ENCODE measurements around the gene IDS.
A peak's percentile ranks its signal among the peaks of the same experiment; 100 is the strongest.
"Not testable (repeated sequence)": the region's sequence is repeated elsewhere in the genome, so short reads cannot be mapped to it uniquely, and the experiment has no call there.

Gene IDS

DNA sequence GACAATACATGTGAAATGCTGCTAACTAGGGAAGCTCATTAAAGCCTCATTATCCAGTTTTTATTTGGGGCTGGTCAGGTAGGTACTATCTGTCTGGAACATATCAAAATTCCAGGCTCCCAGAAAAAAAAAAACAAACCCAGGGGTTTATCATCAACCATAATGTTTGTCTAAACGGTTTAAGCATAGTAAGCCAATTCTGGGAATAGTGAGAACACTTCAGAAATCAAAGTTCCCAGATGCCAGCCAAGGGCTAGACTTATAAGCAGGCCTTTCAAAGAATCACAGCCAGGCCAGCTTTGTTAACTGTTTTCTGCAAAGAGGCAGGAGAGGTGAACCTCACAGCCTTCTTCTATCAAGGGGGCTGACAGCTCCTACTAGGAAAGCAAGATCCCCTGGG is 8.1 kb downstream of the IDS start:
- DNase-seq: no peak

DNA sequence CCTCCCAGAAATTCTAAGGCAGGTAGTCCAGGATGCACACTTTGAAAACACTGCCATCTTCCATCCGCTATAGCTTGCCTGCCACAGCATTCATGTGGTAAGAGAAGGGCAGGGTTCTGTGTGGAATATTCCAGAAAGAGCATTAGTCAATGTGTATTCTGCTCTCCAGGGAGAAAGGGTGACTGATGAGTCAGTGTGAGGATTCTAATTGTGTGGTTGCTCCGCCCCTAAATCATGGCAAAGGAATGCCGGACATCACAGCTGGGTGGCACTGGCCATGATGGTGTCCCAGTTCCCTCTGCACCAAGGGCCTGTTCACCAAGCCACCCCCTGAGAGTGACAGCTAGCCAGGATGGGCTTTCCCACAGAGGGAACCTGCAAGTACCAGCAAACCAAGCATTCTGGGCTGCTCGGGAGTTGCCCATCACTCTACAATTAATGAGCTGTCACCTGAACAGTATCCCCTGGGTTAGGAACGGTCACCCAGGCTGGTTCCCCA is 9.5 kb downstream of the IDS start:
- no peak for DNase-seq

DNA sequence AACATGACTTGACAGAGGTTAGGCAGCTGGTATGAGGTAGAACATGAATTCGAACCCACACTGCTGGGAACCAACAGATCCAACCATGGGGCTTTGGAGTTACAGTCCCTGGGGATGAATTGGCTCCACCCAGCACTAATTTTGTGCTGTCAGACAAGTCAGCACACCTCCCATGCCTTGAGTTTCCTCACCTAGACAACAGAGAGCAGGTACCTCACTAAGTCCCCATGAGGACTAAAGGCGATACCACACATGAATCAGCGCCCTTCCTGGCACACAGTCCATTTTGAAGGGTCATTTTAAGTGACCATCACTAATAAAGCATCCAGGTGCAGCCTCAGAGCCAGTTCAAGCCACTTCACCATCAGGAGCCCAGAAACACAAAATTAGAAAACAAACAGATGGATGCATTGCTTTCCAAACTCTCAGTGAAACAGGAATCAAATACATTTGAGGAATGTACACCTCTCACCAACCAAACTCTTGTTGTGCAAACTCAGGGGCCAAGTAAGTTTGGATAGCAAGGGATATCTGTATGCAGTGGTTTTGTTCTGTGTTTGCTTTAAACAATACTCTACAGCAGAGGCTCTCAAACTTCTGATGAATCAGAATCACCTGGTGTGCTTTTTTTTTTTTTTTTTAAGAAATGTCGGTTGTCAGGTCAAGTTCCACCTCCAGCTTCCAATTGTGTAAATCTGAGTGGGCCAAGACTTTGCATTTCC is 10.1 kb downstream of the IDS start:
- DNase-seq: no peak

DNA sequence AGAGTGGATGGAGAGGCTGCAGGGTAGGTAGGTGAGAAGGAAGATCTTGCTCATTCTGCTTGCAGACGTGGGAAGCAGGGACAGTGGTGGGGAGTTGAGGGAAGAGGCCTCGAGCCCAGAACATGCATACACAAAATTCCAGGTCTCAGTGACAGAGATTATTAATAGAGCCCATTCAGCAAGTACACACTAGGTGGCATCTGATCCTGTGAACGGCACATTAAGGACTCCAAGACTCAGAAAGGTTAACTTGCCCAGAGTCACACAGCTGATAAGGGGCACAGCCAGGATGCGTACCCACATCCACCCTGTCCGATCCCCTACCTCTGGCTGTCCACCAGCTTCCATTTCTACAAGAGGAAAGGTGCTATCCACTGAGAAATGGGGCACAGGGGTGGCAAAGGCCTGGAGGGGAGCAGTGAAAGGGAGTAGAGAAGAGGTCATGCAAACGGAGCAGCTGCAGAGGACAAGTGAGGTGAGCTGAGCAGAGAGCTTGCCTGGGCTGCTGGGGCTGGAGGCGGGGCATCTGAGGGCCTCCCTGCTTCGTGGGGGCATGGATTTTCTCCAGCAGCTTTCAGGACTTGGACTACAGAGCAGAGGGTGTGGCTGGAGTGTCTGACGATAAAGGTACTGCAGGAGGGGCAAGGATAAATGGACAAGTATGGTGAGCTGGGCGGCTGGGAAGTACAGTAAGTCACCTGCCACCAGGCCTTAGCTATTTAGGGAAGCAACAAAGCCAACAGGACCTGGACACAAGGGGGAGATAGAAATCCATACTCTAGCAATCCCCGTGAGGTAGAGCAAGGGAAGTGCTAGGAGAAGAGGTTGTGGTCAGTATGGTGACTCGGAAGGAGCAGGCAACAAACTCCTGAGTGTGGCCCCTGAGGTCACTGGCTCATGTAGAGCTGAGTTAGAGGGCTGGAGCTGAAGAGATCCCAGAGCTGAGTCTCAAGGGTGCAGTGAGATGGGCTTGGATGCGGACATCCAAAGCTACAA is 11.2 kb downstream of the IDS start:
- no peak for DNase-seq

DNA sequence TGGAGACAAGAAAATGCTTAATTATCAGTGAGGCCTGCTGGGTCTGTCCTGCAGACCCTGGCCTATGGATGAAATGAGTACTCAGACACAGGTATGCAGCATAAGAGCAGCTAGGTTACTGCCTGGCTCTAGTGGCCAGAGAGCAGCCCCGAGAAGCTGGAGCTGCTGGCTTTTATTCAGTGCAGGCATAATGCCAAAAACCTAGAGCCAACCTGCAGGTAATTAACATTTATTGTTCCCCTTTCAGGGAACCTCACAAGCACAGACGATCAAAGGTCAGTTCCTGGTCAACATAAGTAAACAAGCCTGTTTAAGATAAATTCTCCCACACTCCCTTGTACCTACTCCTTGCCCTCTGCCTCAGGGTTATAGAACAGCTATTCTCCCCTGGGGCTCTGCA is 13.3 kb downstream of the IDS start:
- DNase-seq: no peak

DNA sequence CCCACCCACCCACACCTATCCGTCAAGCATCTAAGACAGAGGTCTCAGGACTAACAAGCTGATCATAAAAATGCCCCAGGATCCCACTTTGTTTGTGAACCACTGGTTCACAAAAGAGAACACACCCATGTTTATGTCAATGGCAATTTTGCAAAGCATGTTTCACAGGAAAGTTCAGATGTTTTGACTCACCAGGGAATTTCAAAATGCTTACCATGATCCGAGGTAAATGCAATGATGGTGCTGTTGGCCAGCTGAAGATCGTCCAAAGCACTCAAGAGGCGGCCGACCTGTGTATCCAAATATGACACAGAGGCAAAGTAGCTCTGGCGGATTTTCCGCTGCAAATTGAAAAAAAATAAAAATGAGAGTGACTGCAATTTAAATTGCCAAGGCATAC is 15.0 kb downstream of the IDS start:
- DNase-seq: no peak

DNA sequence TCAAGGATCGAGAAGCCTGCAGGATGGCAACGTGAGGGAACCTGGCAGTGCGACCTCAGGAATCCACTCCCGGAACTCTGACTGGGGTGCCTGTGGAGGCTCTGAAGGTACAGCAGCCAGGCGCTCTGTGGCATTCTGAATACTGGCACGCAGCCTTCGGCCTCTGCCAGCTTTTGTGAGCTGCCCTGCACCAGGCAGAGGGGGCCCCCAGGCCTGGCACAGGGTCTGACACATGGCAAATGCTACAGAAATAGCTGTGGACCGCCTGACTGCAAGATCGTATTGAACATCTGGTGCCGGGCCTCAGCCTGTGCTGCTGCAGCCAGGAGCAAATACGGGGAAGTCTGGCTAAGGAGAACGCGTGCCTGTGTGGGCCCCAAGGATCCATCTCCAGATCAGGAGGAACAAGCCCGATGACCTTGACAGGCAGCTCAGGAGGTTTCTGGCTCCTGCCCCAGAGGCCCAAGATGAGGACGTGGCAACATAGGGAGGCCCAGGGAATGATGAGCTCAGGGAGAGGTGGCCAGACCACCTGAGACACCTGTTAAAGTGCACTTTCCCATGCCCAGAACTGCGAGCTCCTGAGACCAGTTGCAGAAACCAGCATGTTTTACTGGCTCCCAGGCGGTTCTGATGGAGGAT is 16.6 kb downstream of the IDS start:
- DNase-seq: not testable (repeated sequence)

DNA sequence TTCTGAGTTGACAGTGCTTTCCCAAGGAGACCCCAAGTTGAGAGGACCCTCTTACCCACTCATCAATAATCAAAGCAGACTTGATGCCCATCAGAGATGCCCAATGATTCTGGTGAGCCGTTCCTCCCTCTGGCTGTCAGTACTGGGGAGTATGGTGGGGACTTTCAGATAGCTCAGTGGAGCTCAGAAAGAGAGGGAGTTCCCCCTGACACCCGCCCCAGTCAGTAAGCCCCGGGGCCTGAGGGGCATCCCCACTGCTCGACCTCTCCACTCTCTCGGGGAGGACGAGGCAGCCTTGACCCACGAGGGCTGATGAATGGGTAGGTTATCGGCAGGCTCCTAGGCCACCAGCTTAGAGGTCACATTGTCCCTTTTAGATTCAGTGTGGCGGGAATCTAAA is 17.1 kb downstream of the IDS start:
- DNase-seq: not testable (repeated sequence)

DNA sequence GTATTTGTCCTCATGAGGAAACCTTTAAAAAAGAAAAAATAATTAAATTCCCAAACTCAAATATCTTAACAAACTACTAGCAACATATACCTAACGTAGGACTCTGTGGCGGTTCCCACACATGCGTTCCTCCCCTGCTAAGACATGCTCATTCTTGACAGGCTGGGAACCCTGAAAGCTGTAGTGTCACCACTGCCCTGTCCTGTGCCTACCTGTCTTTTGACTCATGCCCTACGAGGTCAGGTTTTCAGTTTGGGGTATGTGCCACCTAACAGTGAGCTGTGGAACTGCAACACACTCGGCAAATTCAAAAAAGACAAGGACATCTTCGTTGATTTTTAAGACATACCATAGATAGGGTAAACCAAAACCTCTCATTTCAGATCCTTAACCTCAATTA is 17.8 kb downstream of the IDS start:
- no peak for DNase-seq

DNA sequence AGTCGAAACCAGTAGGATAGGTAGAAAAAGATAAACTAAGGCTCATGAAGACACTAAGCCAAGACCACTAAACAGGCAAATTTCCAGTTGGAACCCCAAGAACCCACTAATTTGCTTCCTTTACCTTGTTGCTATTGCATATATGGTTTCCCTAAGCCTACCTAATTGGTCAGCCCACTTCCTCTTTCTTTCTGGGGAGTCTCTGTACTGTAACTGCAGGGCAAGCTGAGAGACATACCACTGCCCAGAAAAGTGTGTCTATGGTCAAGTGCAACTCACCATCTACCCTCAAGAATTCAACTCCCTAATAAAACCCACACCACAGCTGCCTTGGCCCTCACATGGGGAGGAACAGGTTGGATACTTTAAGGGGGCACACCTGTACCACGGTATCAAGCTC is 28.6 kb downstream of the IDS start:
- DNase-seq: peak; percentile 28

DNA sequence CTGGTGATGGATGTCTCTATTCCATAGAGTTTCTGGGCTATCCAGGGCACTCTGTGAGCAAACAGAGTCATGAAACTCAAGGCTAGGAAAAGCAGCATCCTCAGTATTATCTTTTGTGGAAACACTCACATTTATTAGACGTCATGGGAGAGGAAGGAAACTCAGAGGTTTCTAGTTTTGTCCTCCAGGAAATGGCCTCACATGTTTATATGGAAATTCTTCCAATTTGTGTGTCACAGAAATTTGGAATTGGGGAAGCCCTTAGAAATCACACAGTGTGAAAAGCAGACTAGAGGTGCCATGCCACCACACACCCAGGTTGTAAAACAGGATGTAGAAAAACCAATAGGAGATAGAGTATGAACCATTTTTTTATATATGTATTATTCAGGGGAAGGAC is 31.1 kb downstream of the IDS start:
- no peak for DNase-seq

DNA sequence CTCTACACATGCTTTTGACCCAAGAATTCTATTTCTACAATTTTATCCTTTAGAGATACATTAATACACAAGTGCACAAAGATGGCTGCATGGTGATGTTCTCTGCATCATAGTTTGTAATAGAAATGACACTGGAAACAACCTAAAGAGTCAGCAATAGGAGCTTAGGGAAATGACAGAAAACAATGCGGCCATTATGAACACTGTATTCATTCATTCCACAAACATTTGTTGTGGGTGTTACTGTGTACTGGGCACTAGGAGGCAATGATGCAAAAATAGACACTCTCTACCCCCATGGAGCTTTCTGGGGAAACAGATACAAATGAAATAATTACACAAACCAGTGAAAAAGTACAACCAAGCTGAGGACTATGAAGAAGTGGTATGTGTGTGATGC is 32.0 kb downstream of the IDS start:
- DNase-seq: no peak

DNA sequence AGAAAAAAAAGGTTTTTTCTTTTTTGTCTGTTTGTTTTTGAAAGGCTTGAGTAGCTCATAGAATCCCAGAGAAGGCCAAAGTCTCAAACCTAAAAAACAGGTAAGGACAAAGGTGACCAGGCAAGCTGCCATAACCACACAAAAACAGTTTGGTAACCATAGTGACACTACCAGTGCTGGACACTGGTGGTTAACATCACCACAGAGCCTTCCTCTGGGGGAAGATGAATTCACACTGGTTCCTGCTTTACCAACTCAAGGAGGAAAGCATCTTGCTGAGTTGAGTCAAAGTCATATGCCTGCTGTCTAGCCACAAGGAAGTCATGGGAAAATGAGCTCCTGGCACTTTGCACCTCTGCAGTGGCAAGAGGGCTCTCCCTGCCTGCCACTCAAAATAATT is 32.5 kb downstream of the IDS start:
- DNase-seq: no peak

DNA sequence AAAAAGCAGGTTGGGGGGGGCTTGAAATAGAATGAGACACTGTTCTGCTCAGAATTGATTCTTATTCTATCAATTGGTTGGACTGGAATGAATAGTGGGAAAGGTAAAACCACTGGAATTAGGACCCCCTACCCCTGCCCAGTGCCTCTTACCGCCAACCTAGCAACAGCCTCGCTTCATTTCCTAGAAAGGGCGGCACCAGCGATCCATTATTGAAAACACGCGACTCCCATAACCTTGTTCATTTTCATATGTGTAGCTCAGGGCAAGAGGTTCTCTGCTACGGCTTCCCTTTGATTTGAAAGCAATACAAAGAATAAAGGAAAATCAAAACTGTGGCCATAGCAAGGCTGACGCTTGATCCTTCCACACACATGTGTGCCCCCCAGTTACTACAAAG is 33.7 kb downstream of the IDS start:
- DNase-seq: no peak

DNA sequence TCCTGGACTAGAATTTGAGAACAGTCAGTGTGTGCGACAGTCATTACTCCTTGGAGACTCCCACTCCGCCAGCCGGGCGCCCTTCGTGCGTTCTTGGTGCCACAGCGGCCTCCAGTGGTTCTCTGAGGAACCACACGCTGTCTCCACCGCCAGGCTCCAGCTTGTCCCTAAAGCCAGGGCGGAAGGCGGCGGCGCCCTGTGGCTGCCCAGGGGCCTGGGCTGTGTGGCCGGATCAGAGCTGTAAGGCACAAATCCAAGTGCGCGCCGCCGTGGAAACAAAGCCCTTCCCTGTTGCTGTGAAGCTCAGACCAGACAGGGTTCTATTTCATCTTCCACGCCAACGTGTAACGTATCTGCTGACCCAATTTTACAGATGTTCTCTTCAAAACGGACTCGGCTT is 34.2 kb downstream of the IDS start:
- DNase-seq: peak; percentile 85

DNA sequence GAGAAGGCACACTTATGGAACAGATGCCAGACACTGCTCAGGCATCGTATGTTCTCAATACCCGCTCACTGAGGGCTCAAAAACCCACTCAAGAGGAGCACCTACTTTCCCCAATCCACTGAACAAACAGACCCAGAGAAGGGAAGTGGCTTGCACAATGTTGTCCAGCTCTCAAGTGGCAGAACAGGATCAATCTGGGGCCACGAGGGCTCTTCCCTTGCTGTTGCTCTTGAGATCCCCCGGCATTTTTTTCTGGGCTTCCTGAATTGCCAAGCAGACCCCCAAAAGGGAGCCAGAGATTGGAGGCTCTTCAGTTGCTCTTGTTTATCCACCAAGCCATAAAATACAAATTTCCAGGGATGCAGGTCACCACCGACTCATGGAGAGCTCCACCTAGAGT is 35.7 kb downstream of the IDS start:
- no peak for DNase-seq

DNA sequence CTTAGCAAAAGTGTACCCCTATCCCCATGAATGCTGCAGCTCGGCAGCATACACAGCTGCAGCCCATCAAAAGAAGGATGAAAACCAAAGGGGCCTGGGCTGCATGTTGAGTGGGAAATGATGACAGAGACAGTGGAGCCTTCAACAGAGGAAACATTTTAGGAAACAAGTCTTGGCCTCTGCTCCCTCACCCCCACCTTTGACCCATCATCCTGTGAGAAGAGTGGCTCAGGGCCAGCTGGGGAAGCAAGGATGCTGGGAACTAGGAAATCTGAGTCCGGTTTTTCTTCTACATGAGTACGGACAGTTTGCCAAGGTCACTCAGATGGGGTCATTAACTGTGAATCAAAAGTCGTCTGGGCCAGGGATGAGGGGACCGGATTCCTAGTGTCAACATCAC is 37.2 kb downstream of the IDS start:
- no peak for DNase-seq

DNA sequence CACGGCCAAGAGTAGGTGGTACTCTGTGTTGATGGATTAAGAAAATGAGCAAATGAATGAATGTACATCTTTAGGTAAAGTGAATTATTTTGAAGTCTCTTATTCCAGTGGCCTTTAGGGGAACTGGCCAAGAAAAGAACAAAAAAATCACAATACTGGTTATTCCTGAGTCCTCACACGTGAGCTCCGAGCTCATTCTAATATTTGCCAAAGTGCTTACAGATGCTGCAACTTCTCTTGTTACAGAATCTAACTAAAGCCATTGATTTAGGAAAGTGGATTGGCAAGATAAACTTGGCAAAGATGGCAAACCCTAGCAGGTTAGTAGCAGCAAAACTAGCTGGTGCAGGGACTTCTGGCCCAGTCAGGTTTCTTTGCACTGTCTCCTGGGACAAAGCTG is 37.6 kb downstream of the IDS start:
- DNase-seq: no peak

DNA sequence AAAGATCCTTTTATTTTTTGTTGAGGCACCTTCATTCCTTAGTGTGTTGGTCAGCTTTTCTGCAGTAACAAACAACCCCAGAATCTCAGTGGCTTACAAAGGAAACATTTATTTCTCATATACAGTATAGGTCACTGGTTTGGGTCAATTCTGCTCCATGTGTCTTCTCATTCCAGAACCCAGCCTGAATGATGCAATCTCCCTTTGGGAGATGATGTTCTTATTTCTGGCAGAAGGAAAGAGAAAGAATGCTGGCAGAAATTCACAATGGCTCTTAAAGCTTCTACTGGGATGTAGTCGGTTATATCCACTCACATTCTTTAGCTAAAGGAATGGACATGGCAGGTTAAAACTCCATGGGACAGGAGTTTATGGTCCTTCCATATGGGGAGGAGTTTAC is 42.3 kb downstream of the IDS start:
- no peak for DNase-seq

DNA sequence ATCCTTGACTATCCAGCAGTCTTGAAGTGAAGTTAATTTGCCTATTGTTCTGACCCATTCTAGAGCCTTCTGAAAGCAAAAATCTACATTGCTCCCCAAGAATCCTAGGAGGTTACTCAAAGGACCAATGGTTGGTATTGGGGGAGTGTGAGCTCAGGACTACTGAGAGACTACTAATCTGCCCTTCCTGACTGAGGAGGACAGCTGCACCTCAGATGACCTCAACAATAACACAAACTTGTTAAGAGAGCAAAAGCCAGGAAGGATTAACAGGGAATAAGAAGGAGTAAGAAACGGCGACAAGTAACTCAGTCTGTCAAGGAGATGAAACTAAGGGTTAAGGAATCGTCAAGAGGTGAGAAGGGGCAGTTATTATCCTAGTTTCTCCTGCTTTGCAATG is 43.4 kb downstream of the IDS start:
- no peak for DNase-seq

DNA sequence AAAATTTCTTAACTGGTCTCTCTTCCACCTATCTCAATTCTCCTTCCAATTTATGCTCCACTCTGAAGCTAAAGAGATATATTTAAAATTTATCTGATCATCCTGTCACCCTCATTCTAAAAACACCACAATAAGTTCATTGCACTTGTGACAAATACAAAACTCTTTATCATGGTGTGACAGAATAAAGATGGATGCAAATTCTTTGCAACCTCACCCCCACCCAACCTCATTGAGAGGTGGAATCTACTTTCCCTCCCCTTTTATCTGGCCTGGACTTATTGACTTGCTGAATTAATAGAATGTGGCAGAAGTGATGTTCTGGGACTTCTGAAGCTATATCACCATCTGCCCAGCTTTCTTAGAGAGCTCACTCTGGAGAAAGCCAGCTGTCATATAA is 46.5 kb downstream of the IDS start:
- no peak for DNase-seq

DNA sequence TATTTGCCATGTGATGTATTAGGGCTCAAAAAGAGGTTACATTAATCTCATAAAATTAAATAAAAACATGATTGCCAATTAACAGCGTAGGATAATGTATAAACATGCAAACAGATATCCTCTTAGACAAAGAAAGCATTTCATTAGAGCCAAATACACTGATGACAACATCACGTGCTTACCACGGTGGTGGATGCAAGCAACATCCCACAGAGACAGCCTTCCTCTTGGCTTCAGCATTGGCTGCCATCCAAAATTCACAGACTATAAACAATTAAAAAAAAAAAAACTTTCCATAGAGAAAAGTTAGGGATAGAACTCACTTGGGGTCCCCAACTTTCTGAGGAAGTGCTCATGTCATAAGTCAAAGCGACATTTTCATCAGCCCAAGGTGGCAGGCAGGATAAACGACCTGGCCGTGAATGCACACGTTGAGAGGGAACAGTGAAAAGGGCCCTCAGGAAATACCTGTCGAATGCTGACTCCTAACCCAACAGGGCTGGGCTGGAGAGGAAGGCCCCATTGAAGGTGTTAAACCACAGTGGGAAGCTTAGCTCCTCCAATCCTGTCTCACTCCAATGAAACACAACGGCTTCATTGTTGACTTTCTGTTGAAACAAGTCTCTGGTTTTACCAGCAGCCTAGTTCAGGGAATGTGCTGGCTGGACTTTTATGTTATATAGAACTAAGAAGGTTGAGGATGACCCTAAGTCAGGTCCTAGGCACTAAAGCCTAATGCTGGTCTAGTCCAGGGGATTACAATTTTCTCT is 48.4 kb downstream of the IDS start:
- no peak for DNase-seq

DNA sequence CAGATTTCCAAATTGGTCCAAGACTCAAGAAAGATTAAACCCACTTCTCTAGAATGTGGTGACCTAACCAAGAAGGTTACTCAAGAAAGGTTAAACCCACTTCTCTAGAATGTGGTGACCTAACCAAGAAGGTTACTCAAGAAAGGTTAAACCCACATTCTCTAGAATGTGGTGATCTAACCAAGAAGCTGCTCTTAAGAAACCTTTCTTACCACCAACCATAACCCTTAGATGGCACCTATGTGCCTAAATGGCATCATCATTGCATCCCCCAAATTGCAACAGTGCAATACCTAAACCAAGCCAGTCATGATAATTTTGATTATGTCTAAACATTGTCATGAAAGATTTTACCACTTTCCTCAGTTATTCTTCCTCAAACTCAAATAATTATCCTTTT is 49.2 kb downstream of the IDS start:
- DNase-seq: no peak
